Upper lobe of right lung (tissue), 1 donor: ENCODE data around the gene SETD3. TPM values are rescaled to one million over a fixed set of nuclear protein-coding genes. Genes with fewer than 3 reads are reported as not detected.

Experiments
- ATAC-seq: fragments of 200-7000 bp; cut with Tn5 transposase; one replicate; pipeline ENCODE4 v1.9.1; 2020; ENCODE audit warnings: mild to moderate bottlenecking, moderate library complexity
- DNase-seq: peaks from one replicate; pipeline ENCODE4 v3.0.0-alpha.2; 2020
- H3K27ac ChIP-seq: fragments of 200-600 bp; one replicate; pipeline ENCODE4 v1.8.0; 2022
- H3K27me3 ChIP-seq: fragments of 200-600 bp; one replicate; pipeline ENCODE4 v1.8.0; 2022; ENCODE audit warnings: mild to moderate bottlenecking
- H3K36me3 ChIP-seq: fragments of 200-600 bp; one replicate; pipeline ENCODE4 v1.8.0; 2022
- H3K4me1 ChIP-seq: fragments of 200-600 bp; one replicate; pipeline ENCODE4 v1.8.0; 2022
- H3K4me3 ChIP-seq: fragments of 200-600 bp; one replicate; pipeline ENCODE4 v1.8.0; 2022; ENCODE audit warnings: mild to moderate bottlenecking
- H3K9me3 ChIP-seq: fragments of 200-600 bp; one replicate; pipeline ENCODE4 v1.8.0; 2022
- intact Hi-C: fragments of 100-400 bp; cut with DNase I; formaldehyde crosslinking; loops from one replicate; pipeline ENCODE4 v1.11.0; 2022
- total RNA-seq: library from RNA; stranded (reverse); fragmentation: NEBNext Ultra II Directional; extraction: Animal tissue kit (Norgen Biotek cat#: 25700); gene quantifications from one replicate; pipeline ENCODE4 v1.2.1, GENCODE V29; 2021
- TF ChIP-seq, protein P1 (sequence below): fragments of 200-600 bp; IDR thresholded peaks from one replicate; pipeline ENCODE4 v1.8.0; 2022; ENCODE audit warnings: antibody characterized with exemption
- donor health status: DM: no; HTN: yes; CAD: no; lungs with severe emphysema.

SETD3 gene
- total RNA-seq, 1 donor from 2014 or later = 90.3 TPM

DNA sequence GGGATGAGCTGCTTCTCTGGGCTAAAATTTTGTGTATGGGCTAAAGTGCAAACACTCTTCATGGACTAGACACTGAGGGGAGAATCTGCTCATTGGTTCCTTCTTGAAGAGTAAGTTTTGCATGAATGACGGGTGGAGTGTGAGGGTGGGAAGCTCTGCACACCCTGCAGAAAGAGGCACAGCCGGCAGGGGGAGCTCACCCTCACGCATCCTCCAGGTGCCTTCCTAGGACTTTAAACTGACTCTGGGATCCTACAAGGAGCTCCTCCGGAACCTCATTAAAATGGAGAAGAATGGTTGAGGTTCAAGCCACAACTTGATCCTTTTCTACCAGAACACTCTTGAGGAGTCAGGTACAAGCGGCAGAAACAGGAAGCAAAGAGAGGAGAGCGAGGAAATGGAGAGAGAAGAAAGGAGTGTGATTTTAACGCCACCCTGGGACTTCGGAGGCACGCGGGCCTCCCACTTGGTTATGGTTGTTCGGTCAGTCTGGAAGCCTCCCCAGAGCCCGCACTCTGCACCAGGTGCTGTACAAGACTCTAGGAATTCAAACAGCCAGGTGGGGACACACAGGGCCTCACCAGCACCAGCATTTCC lies 87.5 kb downstream of the SETD3 start:
- no peak overlapping the region for H3K4me3 ChIP-seq
- no peaks in the 10 kb centered on the region for H3K27me3 ChIP-seq
- TF ChIP-seq, protein P1, sequence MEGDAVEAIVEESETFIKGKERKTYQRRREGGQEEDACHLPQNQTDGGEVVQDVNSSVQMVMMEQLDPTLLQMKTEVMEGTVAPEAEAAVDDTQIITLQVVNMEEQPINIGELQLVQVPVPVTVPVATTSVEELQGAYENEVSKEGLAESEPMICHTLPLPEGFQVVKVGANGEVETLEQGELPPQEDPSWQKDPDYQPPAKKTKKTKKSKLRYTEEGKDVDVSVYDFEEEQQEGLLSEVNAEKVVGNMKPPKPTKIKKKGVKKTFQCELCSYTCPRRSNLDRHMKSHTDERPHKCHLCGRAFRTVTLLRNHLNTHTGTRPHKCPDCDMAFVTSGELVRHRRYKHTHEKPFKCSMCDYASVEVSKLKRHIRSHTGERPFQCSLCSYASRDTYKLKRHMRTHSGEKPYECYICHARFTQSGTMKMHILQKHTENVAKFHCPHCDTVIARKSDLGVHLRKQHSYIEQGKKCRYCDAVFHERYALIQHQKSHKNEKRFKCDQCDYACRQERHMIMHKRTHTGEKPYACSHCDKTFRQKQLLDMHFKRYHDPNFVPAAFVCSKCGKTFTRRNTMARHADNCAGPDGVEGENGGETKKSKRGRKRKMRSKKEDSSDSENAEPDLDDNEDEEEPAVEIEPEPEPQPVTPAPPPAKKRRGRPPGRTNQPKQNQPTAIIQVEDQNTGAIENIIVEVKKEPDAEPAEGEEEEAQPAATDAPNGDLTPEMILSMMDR = peak; percentile 73
- no peaks in the 10 kb centered on the region for H3K9me3 ChIP-seq
- peak; percentile 75 for DNase-seq
- intact Hi-C loops = no loop called here
- peak; percentile 80 for ATAC-seq
- H3K36me3 ChIP-seq = peaks cover 34% of the 10 kb centered on the region
- no peak overlapping the region for H3K27ac ChIP-seq
- H3K4me1 ChIP-seq = peaks cover 6% of the 10 kb centered on the region

DNA sequence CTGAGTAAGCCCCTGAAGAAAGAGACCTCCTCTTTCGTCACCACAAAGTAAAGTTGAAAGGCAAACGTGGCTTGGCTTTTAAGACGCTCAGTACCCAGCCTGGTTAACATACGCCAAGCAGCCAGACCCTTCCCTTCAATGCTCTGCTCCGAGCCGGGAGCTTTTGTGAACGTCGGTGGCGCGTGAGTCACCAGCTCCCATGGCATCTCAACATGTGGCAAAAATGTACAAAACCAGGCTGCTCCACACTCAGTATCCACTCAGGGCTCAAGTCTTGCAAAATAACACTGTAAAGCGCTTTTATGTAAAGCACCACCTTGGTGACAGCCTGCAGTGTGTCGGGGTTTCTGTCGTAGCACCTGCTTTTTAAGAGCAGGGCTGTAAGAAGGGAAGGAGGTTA lies 89.0 kb downstream of the SETD3 start:
- H3K36me3 ChIP-seq = peaks cover 20% of the 10 kb centered on the region
- peak overlapping the region; percentile 17 for H3K27ac ChIP-seq
- H3K9me3 ChIP-seq = no peaks in the 10 kb centered on the region
- H3K27me3 ChIP-seq = peaks cover under 1% of the 10 kb centered on the region
- H3K4me1 ChIP-seq = peaks cover 6% of the 10 kb centered on the region
- peak; percentile 58 for ATAC-seq
- TF ChIP-seq, protein P1 = no peak
- intact Hi-C loops = no loop called here
- DNase-seq = no peak
- no peak overlapping the region for H3K4me3 ChIP-seq

DNA sequence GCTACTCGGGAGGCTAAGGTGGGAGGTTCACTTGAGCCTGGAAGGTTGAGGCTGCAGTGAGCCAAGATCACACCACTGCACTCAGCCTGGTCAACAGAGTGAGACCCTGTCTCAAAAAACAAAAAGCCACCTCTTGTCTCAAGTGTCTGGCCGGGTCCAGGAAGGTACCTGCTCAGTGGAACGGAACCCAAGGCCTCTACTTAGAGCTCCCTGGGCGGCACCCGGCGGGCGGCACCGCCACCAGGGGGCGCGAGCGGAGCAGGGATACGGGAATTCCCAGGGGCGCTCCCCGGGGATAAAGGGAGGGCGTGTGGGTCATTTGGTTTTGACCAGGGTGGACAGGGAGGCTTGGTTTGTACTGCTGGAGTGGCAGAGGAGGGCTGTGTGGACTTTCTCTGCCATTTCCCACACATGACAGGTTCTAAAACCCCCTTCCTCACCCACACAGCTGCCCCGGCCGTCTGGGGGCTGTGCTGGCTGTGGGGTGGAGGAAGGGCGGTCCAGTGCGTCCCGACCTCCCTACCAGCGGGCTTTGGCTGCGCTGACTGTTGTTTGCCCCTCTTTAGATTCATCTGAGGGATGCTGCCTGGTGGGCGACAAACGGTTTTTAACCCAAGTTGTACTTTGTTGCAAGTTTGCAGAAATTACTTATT lies 91.4 kb downstream of the SETD3 start:
- peak; percentile 78 for ATAC-seq

DNA sequence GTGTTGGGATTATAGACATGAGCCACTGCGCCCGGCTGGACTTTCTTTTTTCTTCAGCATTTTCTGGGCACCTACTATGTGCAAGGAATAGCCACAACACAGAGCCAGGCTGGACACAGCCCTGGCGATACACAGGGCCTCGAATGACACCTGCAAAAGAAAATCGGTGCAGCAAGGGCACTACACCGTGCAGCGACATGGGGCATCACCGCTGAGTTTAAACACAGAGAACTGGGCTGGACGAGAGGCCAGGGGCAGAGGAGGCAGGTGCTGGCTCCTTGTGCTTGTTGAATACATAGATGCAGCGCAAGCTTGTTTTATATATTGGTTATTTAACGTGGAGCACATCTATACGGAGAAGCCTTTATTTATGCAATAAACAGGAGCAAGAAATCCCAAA lies 92.4 kb downstream of the SETD3 start:
- H3K9me3 ChIP-seq = no peaks in the 10 kb centered on the region
- no peak for ATAC-seq
- intact Hi-C loops = no loop called here
- H3K36me3 ChIP-seq = no peaks in the 10 kb centered on the region
- peaks cover 11% of the 10 kb centered on the region for H3K27me3 ChIP-seq
- DNase-seq = no peak
- H3K27ac ChIP-seq = no peak overlapping the region
- peaks cover 6% of the 10 kb centered on the region for H3K4me1 ChIP-seq
- no peak overlapping the region for H3K4me3 ChIP-seq
- TF ChIP-seq, protein P1 = no peak

More for the DNA sequence above, 91.4 kb downstream of the SETD3 start:
- peaks cover 6% of the 10 kb centered on the region for H3K4me1 ChIP-seq
- no peaks in the 10 kb centered on the region for H3K36me3 ChIP-seq
- intact Hi-C loops = no loop called here
- no peak overlapping the region for H3K4me3 ChIP-seq
- TF ChIP-seq, protein P1 = peak; percentile 74
- H3K9me3 ChIP-seq = no peaks in the 10 kb centered on the region
- H3K27me3 ChIP-seq = peaks cover 7% of the 10 kb centered on the region
- H3K27ac ChIP-seq = no peak overlapping the region
- DNase-seq = peak; percentile 79

DNA sequence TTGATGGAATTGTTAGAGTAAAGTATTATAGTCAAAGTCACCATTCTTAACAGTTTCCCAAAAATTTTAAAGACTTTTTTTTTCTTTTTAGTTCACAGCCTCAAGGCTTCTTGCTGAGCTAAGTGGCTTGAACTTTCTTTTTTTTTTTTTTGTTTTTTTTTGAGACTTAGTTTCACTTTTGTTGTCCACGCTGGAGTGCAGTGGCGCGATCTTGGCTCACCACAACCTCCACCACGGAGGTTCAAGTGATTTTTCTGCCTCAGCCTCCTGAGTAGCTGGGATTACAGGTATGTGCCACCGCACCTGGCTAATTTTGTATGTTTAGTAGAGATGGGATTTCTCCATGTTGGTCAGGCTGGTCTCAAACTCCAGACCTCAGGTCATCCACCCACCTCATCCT lies 92.8 kb downstream of the SETD3 start:
- H3K4me1 ChIP-seq = peaks cover 6% of the 10 kb centered on the region
- no peaks in the 10 kb centered on the region for H3K36me3 ChIP-seq
- H3K27ac ChIP-seq = no peak overlapping the region
- TF ChIP-seq, protein P1 = no peak
- H3K9me3 ChIP-seq = no peaks in the 10 kb centered on the region
- intact Hi-C loops = no loop called here
- DNase-seq (no peak), ATAC-seq (no peak)
- H3K4me3 ChIP-seq = no peak overlapping the region
- H3K27me3 ChIP-seq = peaks cover 15% of the 10 kb centered on the region
